ENCODE data around the gene POLG2. TPM values are rescaled to one million over a fixed set of nuclear protein-coding genes. Genes with fewer than 3 reads are reported as not detected.

Gene POLG2
- total RNA-seq, 1 donor from 2014 or later, result 22.9 TPM

DNA sequence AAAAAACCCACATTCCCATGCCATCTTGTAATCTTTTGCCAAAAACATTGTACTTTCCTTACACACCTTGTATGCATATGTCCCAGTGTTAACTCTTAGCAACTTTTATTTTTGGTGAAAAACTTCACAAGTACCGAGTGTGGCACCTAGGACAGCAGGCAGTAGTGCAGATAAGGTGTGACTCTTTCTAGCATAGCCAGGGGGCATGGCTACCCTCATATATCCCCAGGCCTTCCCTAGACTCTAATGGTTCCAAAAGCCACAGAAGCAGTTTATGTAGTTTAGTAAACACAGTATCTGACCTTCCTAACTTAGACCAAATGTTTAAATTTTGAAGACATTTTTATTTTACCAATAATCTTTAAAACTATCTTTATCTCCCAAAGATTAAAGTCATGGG, 68.4 kb downstream of the POLG2 start:
- no peak overlapping the region for H3K4me3 Mint-ChIP-seq
- H3K27me3 Mint-ChIP-seq, result peaks cover 16% of the 10 kb centered on the region
- H3K27ac Mint-ChIP-seq, result no peak overlapping the region
- H3K9me3 Mint-ChIP-seq, result no peaks in the 10 kb centered on the region
- no peaks in the 10 kb centered on the region for H3K36me3 Mint-ChIP-seq
- TF ChIP-seq, protein P1, sequence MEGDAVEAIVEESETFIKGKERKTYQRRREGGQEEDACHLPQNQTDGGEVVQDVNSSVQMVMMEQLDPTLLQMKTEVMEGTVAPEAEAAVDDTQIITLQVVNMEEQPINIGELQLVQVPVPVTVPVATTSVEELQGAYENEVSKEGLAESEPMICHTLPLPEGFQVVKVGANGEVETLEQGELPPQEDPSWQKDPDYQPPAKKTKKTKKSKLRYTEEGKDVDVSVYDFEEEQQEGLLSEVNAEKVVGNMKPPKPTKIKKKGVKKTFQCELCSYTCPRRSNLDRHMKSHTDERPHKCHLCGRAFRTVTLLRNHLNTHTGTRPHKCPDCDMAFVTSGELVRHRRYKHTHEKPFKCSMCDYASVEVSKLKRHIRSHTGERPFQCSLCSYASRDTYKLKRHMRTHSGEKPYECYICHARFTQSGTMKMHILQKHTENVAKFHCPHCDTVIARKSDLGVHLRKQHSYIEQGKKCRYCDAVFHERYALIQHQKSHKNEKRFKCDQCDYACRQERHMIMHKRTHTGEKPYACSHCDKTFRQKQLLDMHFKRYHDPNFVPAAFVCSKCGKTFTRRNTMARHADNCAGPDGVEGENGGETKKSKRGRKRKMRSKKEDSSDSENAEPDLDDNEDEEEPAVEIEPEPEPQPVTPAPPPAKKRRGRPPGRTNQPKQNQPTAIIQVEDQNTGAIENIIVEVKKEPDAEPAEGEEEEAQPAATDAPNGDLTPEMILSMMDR (conservative IDR thresholded peaks at IDR 0.05), result no peak
- DNase-seq (ENCODE audit: extremely low spot score, unreplicated experiment), result no peak
- no peaks in the 10 kb centered on the region for H3K4me1 Mint-ChIP-seq (ENCODE audit: unreplicated experiment)

Small RNA genes lying within 50 kb of the gene (microRNA-seq; reads per million reads assigned to microRNA genes)
- 7.7 reads per million, percentile 29 among the genes with 10 or more reads in this experiment for gene MIR3064
- not detected for gene MIR5047

Other genes with a start within 250 kb of the POLG2 start
- gene TEX2, start 233.8 kb downstream of the POLG2 start, total RNA-seq (ENCODE audit: low replicate concordance), result 20.4 and 23.3 TPM in 2 replicates
- 0.21 TPM in 1 of 2 replicates, not detected in the other for gene PECAM1, start 106.2 kb downstream of the POLG2 start, total RNA-seq (ENCODE audit: low replicate concordance)
- not detected in 2 replicates for gene MILR1, start 47.9 kb downstream of the POLG2 start, total RNA-seq (ENCODE audit: low replicate concordance)
- 729 and 758 TPM in 2 replicates for gene DDX5, start 9.2 kb upstream of the POLG2 start, total RNA-seq (ENCODE audit: low replicate concordance)
- gene CEP95, start 9.9 kb upstream of the POLG2 start, total RNA-seq (ENCODE audit: low replicate concordance), result 52.1 and 76.2 TPM in 2 replicates
- 22.3 and 26.6 TPM in 2 replicates for gene SMURF2, start 165.3 kb upstream of the POLG2 start, total RNA-seq (ENCODE audit: low replicate concordance)